Neural progenitor cell (in vitro differentiated cells): ENCODE measurements around the gene EPN1. TPM values are rescaled to one million over a fixed set of nuclear protein-coding genes. Genes with fewer than 3 reads are reported as not detected.
"Not testable (repeated sequence)": the region's sequence is repeated elsewhere in the genome, so short reads cannot be mapped to it uniquely, and the experiment has no call there.

Source experiments
- DNase-seq: peaks from one replicate; pipeline ENCODE4 v3.0.0-alpha.2; 2016; ENCODE audit warnings: low spot score
- H2AFZ ChIP-seq: fragments of 200-600 bp; sonication (generic); replicated peaks from 2 replicates; pipeline ENCODE4 v1.6.1; 2016; ENCODE audit warnings: antibody characterized with exemption
- H3F3A ChIP-seq: fragments of 200-600 bp; sonication (generic); 2 replicates; pipeline ENCODE4 v1.6.1; 2016; ENCODE audit warnings: antibody characterized with exemption, low read depth
- H3K27ac ChIP-seq: fragments of 200-600 bp; sonication (generic); 2 replicates; pipeline ENCODE4 v1.5.1; 2016; ENCODE audit warnings: mild to moderate bottlenecking
- H3K27me3 ChIP-seq: fragments of 200-600 bp; sonication (generic); 2 replicates; pipeline ENCODE4 v1.6.1; 2016; ENCODE audit warnings: mild to moderate bottlenecking, moderate library complexity
- H3K36me3 ChIP-seq: fragments of 200-600 bp; sonication (generic); 2 replicates; pipeline ENCODE4 v1.5.1; 2016
- H3K4me1 ChIP-seq: fragments of 200-600 bp; sonication (generic); 2 replicates; pipeline ENCODE4 v1.6.1; 2016; ENCODE audit warnings: mixed run types
- H3K4me2 ChIP-seq: fragments of 200-600 bp; sonication (generic); 2 replicates; pipeline ENCODE4 v1.6.1; 2016
- H3K4me3 ChIP-seq: fragments of 200-600 bp; sonication (generic); 2 replicates; pipeline ENCODE4 v1.5.1; 2016
- H3K79me2 ChIP-seq: fragments of 200-600 bp; sonication (generic); 2 replicates; pipeline ENCODE4 v1.6.1; 2016; ENCODE audit warnings: low read depth
- H3K9ac ChIP-seq: fragments of 200-600 bp; sonication (generic); 2 replicates; pipeline ENCODE4 v1.6.1; 2016
- H3K9me3 ChIP-seq: fragments of 200-600 bp; sonication (generic); 2 replicates; pipeline ENCODE4 v1.5.1; 2016; ENCODE audit warnings: low read depth
- H4K20me1 ChIP-seq: fragments of 200-600 bp; sonication (generic); 2 replicates; pipeline ENCODE4 v1.6.1; 2016; ENCODE audit warnings: low read depth
- H3K27ac Mint-ChIP-seq: 3 replicates; pipeline ENCODE4 v1.8.0; 2021; ENCODE audit warnings: mixed read lengths
- H3K27me3 Mint-ChIP-seq: 2 replicates; pipeline ENCODE4 v1.8.0; 2022; ENCODE audit warnings: low read depth, mild to moderate bottlenecking, inconsistent platforms, moderate library complexity, mixed read lengths; ENCODE audit not compliant: insufficient read depth
- H3K36me3 Mint-ChIP-seq: 3 replicates; pipeline ENCODE4 v1.8.0; 2021; ENCODE audit warnings: mixed read lengths
- H3K4me1 Mint-ChIP-seq: 3 replicates; pipeline ENCODE4 v1.8.0; 2021; ENCODE audit warnings: mixed read lengths
- H3K4me3 Mint-ChIP-seq: 3 replicates; pipeline ENCODE4 v1.8.0; 2021; ENCODE audit warnings: mild to moderate bottlenecking, moderate library complexity, mixed read lengths
- H3K9me3 Mint-ChIP-seq: 3 replicates; pipeline ENCODE4 v1.8.0; 2020; ENCODE audit warnings: mixed read lengths
- EZH2 ChIP-seq: fragments of 200-600 bp; sonication (generic); IDR thresholded peaks from 2 replicates; pipeline ENCODE4 v1.6.1; 2017; ENCODE audit warnings: antibody characterized with exemption, mild to moderate bottlenecking, moderate library complexity
- EZH2phosphoT487 ChIP-seq: fragments of 200-600 bp; sonication (generic); IDR thresholded peaks from 2 replicates; pipeline ENCODE4 v1.6.1; 2017; ENCODE audit warnings: antibody characterized with exemption
- total RNA-seq: library from RNA; depleted of rRNA; stranded (reverse); fragments of >200 nt; gene quantifications from 2 replicates; pipeline ENCODE4 v1.2.3, GENCODE V29; 2015; ENCODE audit warnings: low replicate concordance
- TF ChIP-seq, protein P1 (sequence below): fragments of 200-600 bp; sonication (generic); IDR thresholded peaks from 2 replicates; pipeline ENCODE4 v1.5.1; 2017; ENCODE audit warnings: antibody characterized with exemption, mild to moderate bottlenecking

The EPN1 gene
- total RNA-seq, 1 donor from 2014 or later: 16.1 TPM

DNA sequence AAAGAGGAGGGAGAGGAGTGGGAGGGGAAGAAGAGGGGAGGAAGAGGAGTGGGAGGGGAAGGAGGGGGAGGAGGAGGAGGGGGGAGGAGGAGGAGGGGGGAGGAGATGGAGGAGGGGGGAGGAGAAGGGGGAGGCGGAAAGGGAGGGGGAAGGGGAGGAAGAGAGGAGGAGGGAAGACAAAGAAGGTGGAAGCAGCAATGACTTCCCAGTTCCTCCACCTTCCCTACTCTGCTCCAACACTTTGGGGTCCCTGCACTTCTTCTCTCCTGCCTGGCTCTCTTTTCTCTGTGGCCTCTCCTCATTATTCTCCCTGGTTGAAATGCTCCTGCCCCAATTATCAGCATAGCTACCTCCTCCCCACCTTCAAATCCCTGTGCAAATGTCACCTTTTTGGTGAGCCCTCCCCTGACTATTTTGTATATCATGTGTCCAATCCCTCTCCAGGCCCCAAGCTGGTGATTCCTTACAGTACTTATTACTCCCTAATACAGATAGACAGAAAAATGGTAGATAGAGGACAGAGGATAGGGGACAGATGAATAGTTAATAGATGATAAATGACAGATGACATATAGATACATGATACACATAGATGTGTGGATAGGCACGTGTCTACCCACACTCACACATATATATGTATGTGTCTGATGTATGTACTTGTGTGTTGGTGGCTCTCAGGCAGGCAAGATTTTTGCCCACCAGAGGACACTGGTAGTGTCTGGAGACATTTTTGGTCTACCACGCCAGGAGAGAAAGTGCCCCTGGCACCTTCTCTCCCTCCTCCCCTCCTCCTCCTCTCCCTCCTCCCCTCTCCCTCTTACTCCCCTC is 38.0 kb downstream of the EPN1 start:
- TF ChIP-seq EZH2phosphoT487 (no peak), EZH2 (no peak)
- TF ChIP-seq, protein P1, sequence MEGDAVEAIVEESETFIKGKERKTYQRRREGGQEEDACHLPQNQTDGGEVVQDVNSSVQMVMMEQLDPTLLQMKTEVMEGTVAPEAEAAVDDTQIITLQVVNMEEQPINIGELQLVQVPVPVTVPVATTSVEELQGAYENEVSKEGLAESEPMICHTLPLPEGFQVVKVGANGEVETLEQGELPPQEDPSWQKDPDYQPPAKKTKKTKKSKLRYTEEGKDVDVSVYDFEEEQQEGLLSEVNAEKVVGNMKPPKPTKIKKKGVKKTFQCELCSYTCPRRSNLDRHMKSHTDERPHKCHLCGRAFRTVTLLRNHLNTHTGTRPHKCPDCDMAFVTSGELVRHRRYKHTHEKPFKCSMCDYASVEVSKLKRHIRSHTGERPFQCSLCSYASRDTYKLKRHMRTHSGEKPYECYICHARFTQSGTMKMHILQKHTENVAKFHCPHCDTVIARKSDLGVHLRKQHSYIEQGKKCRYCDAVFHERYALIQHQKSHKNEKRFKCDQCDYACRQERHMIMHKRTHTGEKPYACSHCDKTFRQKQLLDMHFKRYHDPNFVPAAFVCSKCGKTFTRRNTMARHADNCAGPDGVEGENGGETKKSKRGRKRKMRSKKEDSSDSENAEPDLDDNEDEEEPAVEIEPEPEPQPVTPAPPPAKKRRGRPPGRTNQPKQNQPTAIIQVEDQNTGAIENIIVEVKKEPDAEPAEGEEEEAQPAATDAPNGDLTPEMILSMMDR: no peak
- H3K4me3 Mint-ChIP-seq: no peak overlapping the region
- no peak overlapping the region for H3K4me2 ChIP-seq
- no peaks in the 10 kb centered on the region for H3K27me3 ChIP-seq
- H3K27ac ChIP-seq: no peak overlapping the region
- no peaks in the 10 kb centered on the region for H3F3A ChIP-seq
- peaks cover 16% of the 10 kb centered on the region for H3K9me3 Mint-ChIP-seq
- H3K36me3 Mint-ChIP-seq: no peaks in the 10 kb centered on the region
- no peaks in the 10 kb centered on the region for H3K79me2 ChIP-seq
- DNase-seq: no peak
- H3K9me3 ChIP-seq: peaks cover 2% of the 10 kb centered on the region
- H3K27me3 Mint-ChIP-seq: peaks cover 21% of the 10 kb centered on the region
- no peaks in the 10 kb centered on the region for H4K20me1 ChIP-seq
- no peak overlapping the region for H3K4me3 ChIP-seq
- no peak overlapping the region for H3K9ac ChIP-seq
- no peak overlapping the region for H3K27ac Mint-ChIP-seq
- H2AFZ ChIP-seq: no peak overlapping the region
- no peaks in the 10 kb centered on the region for H3K36me3 ChIP-seq
- no peaks in the 10 kb centered on the region for H3K4me1 ChIP-seq
- H3K4me1 Mint-ChIP-seq: peaks cover 2% of the 10 kb centered on the region

GRCh38 chr19:55716531-55716930 is 41.5 kb downstream of the EPN1 start:
- H3K9me3 ChIP-seq: peaks cover 4% of the 10 kb centered on the region
- Mint-ChIP-seq H3K27ac (no peak overlapping the region), H3K27me3 (peaks cover 19% of the 10 kb centered on the region), H3K4me3 (no peak overlapping the region), H3K4me1 (peaks cover 2% of the 10 kb centered on the region), H3K36me3 (no peaks in the 10 kb centered on the region), H3K9me3 (peaks cover 19% of the 10 kb centered on the region)
- no peaks in the 10 kb centered on the region for H3F3A ChIP-seq
- no peak overlapping the region for H2AFZ ChIP-seq
- H3K4me3 ChIP-seq: no peak overlapping the region
- H4K20me1 ChIP-seq: no peaks in the 10 kb centered on the region
- no peak for DNase-seq
- no peaks in the 10 kb centered on the region for H3K4me1 ChIP-seq
- H3K27ac ChIP-seq: no peak overlapping the region
- no peak for TF ChIP-seq EZH2phosphoT487
- TF ChIP-seq, protein P1: no peak
- no peak overlapping the region for H3K4me2 ChIP-seq
- no peak overlapping the region for H3K9ac ChIP-seq
- no peaks in the 10 kb centered on the region for H3K79me2 ChIP-seq
- H3K36me3 ChIP-seq: no peaks in the 10 kb centered on the region
- H3K27me3 ChIP-seq: no peaks in the 10 kb centered on the region

- Histone ChIP-seq H3K9me3 (peaks cover 9% of the 10 kb centered on the region), H3K27me3 (no peaks in the 10 kb centered on the region), H4K20me1 (no peaks in the 10 kb centered on the region), H3K27ac (no peak overlapping the region), H3K4me2 (no peak overlapping the region), H3K79me2 (no peaks in the 10 kb centered on the region), H3K9ac (no peak overlapping the region), H3F3A (no peaks in the 10 kb centered on the region), H2AFZ (no peak overlapping the region), H3K4me3 (no peak overlapping the region), H3K4me1 (no peaks in the 10 kb centered on the region), H3K36me3 (no peaks in the 10 kb centered on the region)
- no peak for TF ChIP-seq EZH2phosphoT487
- TF ChIP-seq, protein P1: no peak
- no peak for TF ChIP-seq EZH2
- DNase-seq: no peak
- Mint-ChIP-seq H3K27me3 (peaks cover 18% of the 10 kb centered on the region), H3K4me3 (no peak overlapping the region), H3K4me1 (peaks cover 2% of the 10 kb centered on the region), H3K36me3 (no peaks in the 10 kb centered on the region), H3K27ac (no peak overlapping the region), H3K9me3 (peaks cover 19% of the 10 kb centered on the region)
Observed at GRCh38 chr19:55717251-55717650, 42.2 kb downstream of the EPN1 start.

DNA sequence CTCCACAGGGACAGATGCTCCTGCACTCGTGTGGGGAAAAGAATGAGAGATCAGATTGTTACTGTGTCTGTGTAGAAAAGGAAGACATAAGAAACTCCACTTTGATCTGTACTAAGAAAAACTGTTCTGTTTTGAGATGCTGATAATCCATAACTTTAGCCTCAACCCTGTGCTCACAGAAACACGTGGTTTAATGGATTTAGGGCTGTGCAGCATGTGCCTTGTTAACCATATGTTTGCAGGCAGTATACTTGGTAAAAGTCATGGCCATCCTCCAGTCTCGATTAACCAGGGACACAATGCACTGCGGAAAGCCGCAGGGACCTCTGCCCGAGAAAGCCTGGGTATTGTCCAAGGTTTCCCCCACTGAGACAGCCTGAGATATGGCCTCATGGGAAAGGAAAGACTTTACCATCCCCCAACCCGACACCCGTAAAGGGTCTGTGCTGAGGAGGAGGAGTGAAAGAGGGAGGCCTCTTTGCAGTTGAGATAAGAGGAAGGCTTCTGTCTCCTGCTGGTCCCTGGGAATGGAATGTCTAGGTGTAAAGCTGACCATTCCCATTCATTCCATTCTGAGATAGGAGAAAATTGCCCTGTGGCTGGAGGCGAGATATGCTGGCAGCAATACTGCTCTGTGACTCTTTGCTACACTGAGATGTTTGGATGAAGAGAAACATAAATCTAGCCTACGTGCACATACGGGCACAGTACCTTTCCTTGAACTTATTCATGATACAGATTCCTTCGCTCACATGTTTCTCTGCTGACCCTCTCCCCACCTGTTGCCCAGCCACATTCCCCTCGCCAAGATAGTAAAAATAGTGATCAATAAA is 43.1 kb downstream of the EPN1 start:
- Mint-ChIP-seq H3K9me3 (peaks cover 15% of the 10 kb centered on the region), H3K27me3 (peaks cover 15% of the 10 kb centered on the region)
- not testable (repeated sequence) for H3K36me3 Mint-ChIP-seq, H4K20me1 ChIP-seq, H3K27ac ChIP-seq, H3F3A ChIP-seq, H3K4me1 Mint-ChIP-seq, H3K79me2 ChIP-seq, H2AFZ ChIP-seq, H3K4me3 Mint-ChIP-seq, H3K9ac ChIP-seq, DNase-seq, H3K27ac Mint-ChIP-seq, H3K27me3 ChIP-seq, H3K36me3 ChIP-seq, H3K4me2 ChIP-seq, H3K4me3 ChIP-seq, H3K4me1 ChIP-seq
- H3K9me3 ChIP-seq: peaks cover 10% of the 10 kb centered on the region
